Neural crest cell (in vitro differentiated cells): ENCODE data around the gene CALR. TPM values are rescaled to one million over a fixed set of nuclear protein-coding genes. Genes with fewer than 3 reads are reported as not detected.
A peak's percentile ranks its signal among the peaks of the same experiment; 100 is the strongest.

Experiments
- DNase-seq: peaks from one replicate; pipeline ENCODE4 v3.0.0; 2021; ENCODE audit warnings: low read depth, mixed read lengths, low spot score
- H3K27ac Mint-ChIP-seq: one replicate; pipeline ENCODE4 v1.8.0; 2021; ENCODE audit warnings: mild to moderate bottlenecking, mixed read lengths; ENCODE audit not compliant: unreplicated experiment
- H3K27me3 Mint-ChIP-seq: 2 replicates; pipeline ENCODE4 v1.8.0; 2021; ENCODE audit warnings: low read depth, mild to moderate bottlenecking, mixed read lengths
- H3K36me3 Mint-ChIP-seq: 2 replicates; pipeline ENCODE4 v1.8.0; 2021; ENCODE audit warnings: low read depth, mild to moderate bottlenecking, mixed read lengths
- H3K4me1 Mint-ChIP-seq: 2 replicates; pipeline ENCODE4 v1.8.0; 2021; ENCODE audit warnings: mixed read lengths
- H3K4me3 Mint-ChIP-seq: one replicate; pipeline ENCODE4 v1.8.0; 2021; ENCODE audit warnings: mild to moderate bottlenecking, mixed read lengths
- H3K9me3 Mint-ChIP-seq: 2 replicates; pipeline ENCODE4 v1.8.0; 2021; ENCODE audit warnings: mixed read lengths
- total RNA-seq: library from RNA; stranded (reverse); gene quantifications from 2 replicates; pipeline ENCODE4 v1.2.1, GENCODE V29; 2021
- TF ChIP-seq, protein P1 (sequence below): fragments of 200-600 bp; sonication (generic); conservative IDR thresholded peaks from 2 replicates; pipeline ENCODE4 v1.5.0; 2021; ENCODE audit warnings: antibody characterized with exemption, mild to moderate bottlenecking

CALR gene
- total RNA-seq, 1 donor from 2014 or later: 679 TPM

DNA sequence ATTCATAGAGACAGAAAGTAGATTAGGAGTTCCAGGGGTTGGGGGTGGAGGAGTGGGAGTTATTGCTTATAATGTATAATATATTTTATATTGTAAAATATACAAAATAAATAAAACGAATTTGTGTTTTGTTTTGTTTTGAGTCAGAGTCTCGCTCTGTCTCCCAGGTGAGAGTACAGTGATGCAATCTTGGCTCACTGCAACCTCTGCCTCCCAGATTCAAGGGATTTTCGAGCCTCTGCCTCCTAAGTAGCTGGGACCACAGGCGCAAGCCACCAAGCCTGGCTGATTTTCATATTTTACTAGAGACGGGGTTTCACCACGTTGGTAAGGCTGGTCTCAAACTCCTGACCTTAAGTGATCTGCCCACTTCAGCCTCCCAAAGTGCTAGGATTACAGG, 21.1 kb downstream of the CALR start:
- TF ChIP-seq, protein P1, sequence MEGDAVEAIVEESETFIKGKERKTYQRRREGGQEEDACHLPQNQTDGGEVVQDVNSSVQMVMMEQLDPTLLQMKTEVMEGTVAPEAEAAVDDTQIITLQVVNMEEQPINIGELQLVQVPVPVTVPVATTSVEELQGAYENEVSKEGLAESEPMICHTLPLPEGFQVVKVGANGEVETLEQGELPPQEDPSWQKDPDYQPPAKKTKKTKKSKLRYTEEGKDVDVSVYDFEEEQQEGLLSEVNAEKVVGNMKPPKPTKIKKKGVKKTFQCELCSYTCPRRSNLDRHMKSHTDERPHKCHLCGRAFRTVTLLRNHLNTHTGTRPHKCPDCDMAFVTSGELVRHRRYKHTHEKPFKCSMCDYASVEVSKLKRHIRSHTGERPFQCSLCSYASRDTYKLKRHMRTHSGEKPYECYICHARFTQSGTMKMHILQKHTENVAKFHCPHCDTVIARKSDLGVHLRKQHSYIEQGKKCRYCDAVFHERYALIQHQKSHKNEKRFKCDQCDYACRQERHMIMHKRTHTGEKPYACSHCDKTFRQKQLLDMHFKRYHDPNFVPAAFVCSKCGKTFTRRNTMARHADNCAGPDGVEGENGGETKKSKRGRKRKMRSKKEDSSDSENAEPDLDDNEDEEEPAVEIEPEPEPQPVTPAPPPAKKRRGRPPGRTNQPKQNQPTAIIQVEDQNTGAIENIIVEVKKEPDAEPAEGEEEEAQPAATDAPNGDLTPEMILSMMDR: no peak
- no peak for DNase-seq
- H3K4me3 Mint-ChIP-seq: no peak overlapping the region
- H3K27ac Mint-ChIP-seq: no peak overlapping the region
- peaks cover 21% of the 10 kb centered on the region for H3K4me1 Mint-ChIP-seq
- peaks cover 19% of the 10 kb centered on the region for H3K27me3 Mint-ChIP-seq
- H3K9me3 Mint-ChIP-seq: no peaks in the 10 kb centered on the region
- peaks cover 3% of the 10 kb centered on the region for H3K36me3 Mint-ChIP-seq

DNA sequence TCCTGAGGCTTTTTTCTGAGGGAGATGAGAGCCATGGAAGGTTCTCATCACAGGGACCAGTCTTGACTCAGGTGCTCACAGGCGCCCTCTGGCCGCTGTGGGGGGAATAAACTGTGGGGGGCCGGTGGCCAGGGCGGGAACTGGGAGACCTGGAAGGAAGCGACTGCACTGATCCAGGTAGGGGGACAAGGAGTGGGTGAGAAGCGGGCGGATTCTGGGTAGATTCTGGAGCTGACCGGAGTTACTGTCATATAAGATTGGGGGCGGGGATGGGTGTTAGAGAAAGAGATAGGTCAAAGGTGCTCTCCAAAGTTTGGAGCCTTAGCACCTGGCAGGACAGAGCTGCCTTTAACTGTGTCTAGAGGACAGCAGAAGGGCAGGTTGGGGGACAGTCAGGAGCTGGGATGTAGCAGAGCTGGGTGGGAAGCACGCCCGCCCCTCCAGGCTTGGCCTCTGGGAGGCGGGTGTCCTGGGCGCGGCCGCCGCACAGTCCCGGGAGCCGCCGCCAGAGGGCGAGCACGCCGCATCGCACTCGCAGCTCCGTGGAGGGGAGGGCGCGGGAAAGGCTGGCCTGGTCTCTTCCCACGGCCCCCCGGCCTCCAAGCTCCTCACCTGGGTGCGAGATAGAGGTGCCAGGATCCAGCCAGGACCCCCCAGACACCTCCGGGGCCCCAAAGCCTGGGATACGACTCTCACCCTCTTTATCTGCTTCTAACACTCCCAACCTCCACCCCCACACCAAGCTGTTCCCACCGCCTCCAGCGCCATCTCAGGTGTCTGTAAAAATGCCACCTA, 26.8 kb downstream of the CALR start:
- no peaks in the 10 kb centered on the region for H3K36me3 Mint-ChIP-seq
- H3K4me3 Mint-ChIP-seq: peak overlapping the region; percentile 81
- TF ChIP-seq, protein P1: peak; percentile 90
- peaks cover 28% of the 10 kb centered on the region for H3K27me3 Mint-ChIP-seq
- peak; percentile 81 for DNase-seq
- H3K27ac Mint-ChIP-seq: peak overlapping the region; percentile 94
- H3K4me1 Mint-ChIP-seq: peaks cover 5% of the 10 kb centered on the region
- H3K9me3 Mint-ChIP-seq: no peaks in the 10 kb centered on the region

DNA sequence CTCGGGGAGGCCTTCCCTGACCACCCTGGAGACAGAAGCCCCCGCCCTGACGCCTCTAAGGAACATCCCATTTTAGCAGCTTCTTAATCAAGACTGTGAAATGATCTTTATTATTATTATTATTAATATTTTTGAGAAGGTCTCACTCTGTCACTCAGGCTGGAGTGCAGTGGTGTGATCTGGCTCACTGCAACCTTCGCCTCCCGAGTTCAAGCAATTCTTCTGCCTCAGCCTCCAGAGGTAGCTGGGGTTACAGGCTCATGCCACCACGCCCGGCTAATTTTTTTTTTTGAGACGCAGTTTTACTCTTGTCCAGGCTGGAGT, 27.4 kb downstream of the CALR start:
- no peak overlapping the region for H3K27ac Mint-ChIP-seq

DNA sequence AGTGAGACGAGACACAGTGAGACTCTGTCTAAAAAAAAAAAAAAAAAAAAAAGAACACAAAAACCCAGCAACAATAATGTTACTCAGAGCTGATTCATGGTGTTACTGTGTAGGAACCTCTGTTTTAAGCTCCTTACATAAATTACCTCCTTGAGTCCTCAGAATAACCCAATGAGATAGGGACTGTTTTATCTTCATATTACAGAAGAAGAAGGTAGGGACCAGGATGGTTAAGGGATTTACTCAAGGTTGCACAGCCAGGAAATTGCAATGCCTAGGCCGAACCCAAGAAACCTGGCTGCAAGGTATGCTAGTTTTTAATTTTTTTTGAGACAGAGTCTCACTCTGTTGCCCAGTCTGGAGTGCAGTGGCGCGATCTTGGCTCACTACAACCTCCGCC, 29.5 kb downstream of the CALR start:
- TF ChIP-seq, protein P1: no peak
- Mint-ChIP-seq H3K9me3 (no peaks in the 10 kb centered on the region), H3K4me1 (peaks cover 5% of the 10 kb centered on the region), H3K36me3 (no peaks in the 10 kb centered on the region), H3K27me3 (peaks cover 33% of the 10 kb centered on the region), H3K4me3 (no peak overlapping the region), H3K27ac (no peak overlapping the region)
- DNase-seq: no peak

More for the DNA sequence above, 27.4 kb downstream of the CALR start:
- H3K9me3 Mint-ChIP-seq: no peaks in the 10 kb centered on the region
- no peak for DNase-seq
- TF ChIP-seq, protein P1: no peak
- peak overlapping the region; percentile 57 for H3K4me3 Mint-ChIP-seq
- H3K36me3 Mint-ChIP-seq: no peaks in the 10 kb centered on the region
- H3K27me3 Mint-ChIP-seq: peaks cover 31% of the 10 kb centered on the region
- H3K4me1 Mint-ChIP-seq: peaks cover 5% of the 10 kb centered on the region

DNA sequence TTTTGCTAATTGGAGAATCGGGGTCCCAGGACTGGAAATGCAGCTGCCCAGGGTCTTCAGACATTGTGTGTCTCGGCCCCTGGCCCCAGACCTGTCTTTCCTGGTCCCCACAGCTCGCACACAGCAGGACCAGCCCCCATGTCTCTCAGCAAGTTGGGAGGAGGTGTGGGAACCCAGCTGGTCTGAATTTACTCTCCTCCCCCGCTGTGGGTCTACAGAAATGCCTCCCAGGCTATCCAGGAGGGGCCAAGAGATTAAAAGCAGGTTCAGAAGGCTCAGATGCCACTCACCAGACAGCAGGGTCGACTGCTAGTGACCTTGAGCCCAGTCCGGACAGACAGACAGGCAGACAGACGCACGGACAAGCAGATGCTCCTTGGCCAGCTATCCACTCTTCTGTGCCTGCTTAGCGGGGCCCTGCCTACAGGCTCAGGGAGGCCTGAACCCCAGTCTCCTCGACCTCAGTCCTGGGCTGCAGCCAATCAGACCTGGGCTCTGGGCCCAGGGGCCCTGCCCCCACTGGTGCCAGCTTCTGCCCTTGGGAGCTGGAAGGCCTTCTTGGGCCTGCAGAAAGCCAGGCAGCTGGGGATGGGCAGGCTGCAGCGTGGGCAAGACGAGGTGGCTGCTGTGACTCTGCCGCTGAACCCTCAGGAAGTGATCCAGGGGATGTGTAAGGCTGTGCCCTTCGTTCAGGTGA, 31.0 kb downstream of the CALR start, which contains the start of gene DAND5:
DAND5 (plus strand) TSS at position 285 of the 697 bp plus-strand sequence; CDS start at position 370, 85 bp downstream.
- Mint-ChIP-seq H3K27me3 (peaks cover 38% of the 10 kb centered on the region), H3K4me3 (no peak within 1 kb of the TSS), H3K4me1 (peaks cover 5% of the 10 kb centered on the region), H3K36me3 (no peaks in the 10 kb centered on the region), H3K9me3 (no peaks in the 10 kb centered on the region), H3K27ac (peak within 1 kb of the TSS; percentile 66)
- no peak for DNase-seq
- TF ChIP-seq, protein P1: no peak
